ENCODE measurements around the gene SARNP.
A peak's percentile ranks its signal among the peaks of the same experiment; 100 is the strongest.

Gene SARNP

GRCh38 chr12:55708695-55709233 is 108.8 kb downstream of the SARNP start:
- in situ Hi-C loops (cut with HindIII; ENCODE audit: low sequenced_read_pairs): no loop called here

GRCh38 chr12:55707841-55708694 is 109.5 kb downstream of the SARNP start, which contains the start of gene ITGA7:
Gene ITGA7 (minus strand): TSS chr12:55707904. CDS start chr12:55707682, 222 bp downstream.
- in situ Hi-C loops (cut with HindIII; ENCODE audit: low sequenced_read_pairs): no loop called here
- no peak for TF ChIP-seq CTCF (IDR thresholded peaks at IDR 0.05; ENCODE audit: low read depth, low read length, missing control alignments)
- H3K4me3 ChIP-seq (ENCODE audit: low read depth, low read length): peak within 1 kb of the TSS; percentile 47
- DNase-seq (ENCODE audit: low read depth): no peak

More at GRCh38 chr12:55708695-55709233, 108.8 kb downstream of the SARNP start:
- TF ChIP-seq CTCF (IDR thresholded peaks at IDR 0.05; ENCODE audit: low read depth, low read length, missing control alignments): no peak
- H3K4me3 ChIP-seq (ENCODE audit: low read depth, low read length): no peak overlapping the region
- no peak for DNase-seq (ENCODE audit: low read depth)
